ENCODE measurements around the gene APBA3. TPM values are rescaled to one million over a fixed set of nuclear protein-coding genes. Genes with fewer than 3 reads are reported as not detected.

The APBA3 gene
- total and polyA plus RNA-seq, 5 experiments from 2014 or later, result 25.0 to 80.4 (median 33.0) TPM

DNA sequence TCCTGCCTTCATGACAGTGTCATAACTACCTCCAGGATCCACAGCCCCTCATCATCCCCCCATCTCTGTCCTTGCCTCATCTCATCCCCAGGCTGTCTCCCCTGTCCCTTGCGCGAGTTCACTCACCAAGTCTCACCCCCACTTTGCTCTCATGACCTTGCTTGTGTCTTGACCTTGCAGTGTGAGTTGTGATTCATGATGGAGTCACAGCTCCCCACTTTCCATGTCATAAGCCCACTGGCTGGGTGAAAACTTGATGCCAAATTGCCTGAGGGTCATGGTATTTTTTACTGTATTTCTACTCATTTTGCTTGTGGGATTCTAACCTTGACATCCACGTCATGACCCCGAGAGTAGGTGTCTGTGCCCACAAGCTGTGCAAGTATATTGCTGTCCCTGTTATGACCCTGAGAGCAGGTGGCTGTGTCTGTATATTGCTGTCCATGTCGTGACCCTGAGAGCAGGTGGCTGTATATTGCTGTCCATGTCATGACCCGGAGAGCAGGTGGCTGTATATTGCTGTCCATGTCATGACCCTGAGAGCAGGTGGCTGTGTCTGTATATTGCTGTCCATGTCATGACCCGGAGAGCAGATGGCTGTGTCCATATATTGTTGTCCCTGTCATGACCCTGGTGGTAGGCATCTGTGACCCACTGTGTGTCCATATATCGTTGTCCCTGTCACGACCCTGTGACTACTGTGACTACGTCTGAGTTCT lies 23.8 kb downstream of the APBA3 start:
- no peaks in the 10 kb centered on the region for H3K9me3 Mint-ChIP-seq
- H3K4me3 Mint-ChIP-seq, result no peak overlapping the region
- H3K27me3 Mint-ChIP-seq, result no peaks in the 10 kb centered on the region
- DNase-seq, result no peak
- no peak for ATAC-seq
- H3K36me3 Mint-ChIP-seq, result peaks cover 0 to 15% (median 0%) of the 10 kb centered on the region in 3 donors
- POLR2A ChIA-PET, result interaction anchor here (0.6 to 2.7 kb wide), 3 partner anchors 20 to 50 kb away, joined by 3 to 21 read pairs (median 3); partner anchors contain the start of gene MRPL54
- H3K4me1 Mint-ChIP-seq, result peaks cover 5 to 22% (median 16%) of the 10 kb centered on the region in 4 donors
- peak overlapping the region in 6 of 10 donors; percentile 21 to 94 (median 76) for H3K27ac Mint-ChIP-seq

DNA sequence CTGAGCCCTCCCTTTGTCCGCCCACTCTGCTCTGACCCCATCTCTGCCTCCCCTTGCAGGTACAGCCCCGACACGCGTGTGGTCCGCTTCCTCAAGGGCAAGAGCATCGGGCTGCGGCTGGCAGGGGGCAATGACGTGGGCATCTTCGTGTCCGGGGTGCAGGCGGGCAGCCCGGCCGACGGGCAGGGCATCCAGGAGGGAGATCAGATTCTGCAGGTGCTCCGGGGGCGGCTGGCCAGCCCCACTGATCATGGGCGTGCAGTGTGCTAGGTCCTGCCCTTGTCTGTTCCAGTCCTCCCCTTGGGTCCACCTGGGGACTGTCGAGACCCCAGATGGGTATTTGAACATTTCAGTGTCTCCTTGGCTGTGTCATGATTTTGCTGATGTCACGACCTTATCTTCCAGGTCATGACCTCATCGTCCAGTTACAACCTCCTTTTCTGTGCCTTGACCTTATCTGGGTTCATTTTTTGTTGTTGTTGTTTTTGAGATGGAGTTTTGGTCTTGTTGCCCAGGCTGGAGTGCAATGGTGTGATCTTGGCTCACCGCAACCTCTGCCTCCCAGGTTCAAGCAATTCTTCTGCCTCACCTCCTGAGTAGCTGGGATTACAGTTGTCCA lies 25.3 kb downstream of the APBA3 start:
- Mint-ChIP-seq H3K9me3 (no peaks in the 10 kb centered on the region), H3K27me3 (no peaks in the 10 kb centered on the region), H3K36me3 (peaks cover 0 to 13% (median 0%) of the 10 kb centered on the region in 3 donors), H3K4me1 (peaks cover 8 to 21% (median 16%) of the 10 kb centered on the region in 4 donors), H3K4me3 (no peak overlapping the region), H3K27ac (peak overlapping the region in 1 of 10 donors; percentile 25)
- ATAC-seq, result no peak
- POLR2A ChIA-PET, result no interaction called here
- no peak for DNase-seq

DNA sequence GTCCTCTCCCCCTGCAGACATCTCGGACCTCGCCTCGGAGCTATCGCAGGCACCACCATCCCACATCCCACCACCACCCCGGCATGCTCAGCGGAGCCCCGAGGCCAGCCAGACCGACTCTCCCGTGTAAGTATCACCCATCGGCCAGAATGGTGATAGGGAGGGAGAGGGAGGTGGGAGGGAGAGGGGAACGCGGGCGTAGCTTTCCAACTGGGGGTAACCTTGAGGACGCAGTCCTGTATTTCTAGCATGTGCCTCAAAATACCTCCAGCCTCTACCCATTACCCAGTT lies 27.2 kb downstream of the APBA3 start:
- H3K27me3 Mint-ChIP-seq, result no peaks in the 10 kb centered on the region
- H3K4me3 Mint-ChIP-seq, result no peak overlapping the region
- POLR2A ChIA-PET, result interaction anchor here (1.0 kb wide), 1 partner anchor 28 kb away, joined by 3 read pairs; the partner anchor contains the start of genes APBA3 and MRPL54
- DNase-seq (no peak), ATAC-seq (no peak)
- peaks cover 8 to 15% (median 10%) of the 10 kb centered on the region in 4 donors for H3K4me1 Mint-ChIP-seq
- H3K36me3 Mint-ChIP-seq, result peaks cover 0 to 13% (median 0%) of the 10 kb centered on the region in 3 donors
- no peak overlapping the region for H3K27ac Mint-ChIP-seq
- H3K9me3 Mint-ChIP-seq, result no peaks in the 10 kb centered on the region

DNA sequence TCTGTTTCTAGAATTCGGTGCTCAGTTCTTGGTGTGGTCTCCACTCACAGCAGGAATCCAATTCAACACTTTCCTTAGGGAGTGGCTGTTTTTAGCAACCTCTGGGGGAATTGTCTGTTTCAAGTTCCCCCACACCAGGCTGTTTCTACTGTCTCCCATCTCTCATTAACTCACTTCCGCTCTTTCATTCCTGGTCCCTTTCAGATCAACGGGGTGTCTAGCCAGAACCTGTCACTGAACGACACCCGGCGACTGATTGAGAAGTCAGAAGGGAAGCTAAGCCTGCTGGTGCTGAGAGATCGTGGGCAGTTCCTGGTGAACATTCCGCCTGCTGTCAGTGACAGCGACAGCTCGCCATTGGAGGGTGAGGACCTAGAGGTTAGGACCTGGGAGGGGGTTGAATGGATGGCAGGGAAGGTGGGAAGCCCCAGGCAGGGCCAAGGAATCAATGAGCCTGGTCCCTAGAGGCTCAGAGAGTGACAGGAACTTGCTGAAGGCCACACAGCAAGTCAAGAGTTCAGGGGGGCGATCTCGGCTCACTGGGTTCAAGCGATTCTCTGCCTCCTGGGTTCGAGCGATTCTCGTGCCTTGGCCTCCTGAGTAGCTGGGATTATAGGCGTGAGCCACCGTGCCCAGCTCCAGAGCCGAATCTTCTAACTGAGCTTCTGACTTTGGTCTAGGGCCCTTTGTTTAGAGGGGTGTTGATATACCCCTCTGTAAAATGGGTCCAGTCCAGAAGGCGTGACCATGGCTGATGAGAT lies 27.8 kb downstream of the APBA3 start:
- ATAC-seq (no peak), DNase-seq (no peak)
- no peaks in the 10 kb centered on the region for H3K27me3 Mint-ChIP-seq
- H3K36me3 Mint-ChIP-seq, result peaks cover 0 to 13% (median 0%) of the 10 kb centered on the region in 3 donors
- peak overlapping the region in 3 of 10 donors; percentile 47 to 53 (median 49) for H3K27ac Mint-ChIP-seq
- H3K4me3 Mint-ChIP-seq, result no peak overlapping the region
- H3K4me1 Mint-ChIP-seq, result peaks cover 6 to 11% (median 7%) of the 10 kb centered on the region in 4 donors
- no peaks in the 10 kb centered on the region for H3K9me3 Mint-ChIP-seq
- POLR2A ChIA-PET, result interaction anchor here (1.0 kb wide), 1 partner anchor 28 kb away, joined by 3 read pairs; the partner anchor contains the start of genes APBA3 and MRPL54

DNA sequence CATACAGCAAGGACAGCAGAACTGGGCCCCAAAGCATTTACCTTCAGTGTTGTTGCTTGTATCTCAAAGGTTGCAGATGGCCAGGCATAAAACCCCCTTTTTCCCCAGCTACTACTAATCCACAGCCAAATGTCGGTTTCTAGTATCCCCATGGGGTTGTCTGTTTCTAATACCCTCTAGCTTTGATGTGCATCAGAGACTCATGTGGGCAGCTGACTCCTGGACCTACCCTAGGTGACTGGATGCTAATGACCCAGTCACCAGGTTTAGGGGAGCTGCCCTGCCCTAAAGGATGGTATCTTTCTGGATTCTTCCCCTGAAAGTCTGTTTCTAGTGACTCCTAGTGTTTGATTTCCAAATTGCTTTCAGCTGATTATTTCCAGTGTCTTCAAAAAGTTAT lies 29.4 kb downstream of the APBA3 start:
- DNase-seq (no peak), ATAC-seq (no peak)
- Mint-ChIP-seq H3K9me3 (no peaks in the 10 kb centered on the region), H3K36me3 (peaks cover 0 to 9% (median 0%) of the 10 kb centered on the region in 3 donors), H3K4me1 (peaks cover 0 to 4% (median under 1%) of the 10 kb centered on the region in 4 donors), H3K4me3 (no peak overlapping the region), H3K27me3 (no peaks in the 10 kb centered on the region), H3K27ac (peak overlapping the region in 1 of 10 donors; percentile 21)
- POLR2A ChIA-PET, result interaction anchor here (0.5 to 0.7 kb wide), 2 partner anchors 164 to 822 kb away, joined by 3 to 4 read pairs; no protein-coding TSS in a partner anchor

DNA sequence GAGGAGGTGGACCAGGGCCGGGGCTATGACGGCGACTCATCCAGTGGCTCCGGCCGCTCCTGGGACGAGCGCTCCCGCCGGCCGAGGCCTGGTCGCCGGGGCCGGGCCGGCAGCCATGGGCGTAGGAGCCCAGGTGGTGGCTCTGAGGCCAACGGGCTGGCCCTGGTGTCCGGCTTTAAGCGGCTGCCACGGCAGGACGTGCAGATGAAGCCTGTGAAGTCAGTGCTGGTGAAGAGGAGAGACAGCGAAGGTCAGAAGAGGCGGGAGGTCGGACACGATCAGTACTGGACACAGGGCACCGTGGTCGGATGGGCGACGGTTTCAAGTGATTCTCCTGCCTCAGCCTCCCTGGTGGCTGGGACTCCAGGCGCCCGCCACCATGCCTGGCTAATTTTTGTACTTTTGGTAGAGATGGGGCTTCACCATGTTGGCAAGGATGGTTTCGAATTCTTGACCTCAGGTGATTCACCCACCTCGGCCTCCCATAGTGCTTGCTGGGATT lies 31.0 kb downstream of the APBA3 start:
- DNase-seq (no peak), ATAC-seq (no peak)
- Mint-ChIP-seq H3K9me3 (no peaks in the 10 kb centered on the region), H3K27ac (peak overlapping the region in 1 of 10 donors; percentile 9), H3K4me1 (peaks cover 0 to 4% (median 0%) of the 10 kb centered on the region in 4 donors), H3K4me3 (no peak overlapping the region), H3K27me3 (no peaks in the 10 kb centered on the region), H3K36me3 (peaks cover 0 to under 1% (median 0%) of the 10 kb centered on the region in 3 donors)
- POLR2A ChIA-PET, result interaction anchor here (1.2 kb wide), 1 partner anchor 9 kb away, joined by 5 read pairs; no protein-coding TSS in a partner anchor

DNA sequence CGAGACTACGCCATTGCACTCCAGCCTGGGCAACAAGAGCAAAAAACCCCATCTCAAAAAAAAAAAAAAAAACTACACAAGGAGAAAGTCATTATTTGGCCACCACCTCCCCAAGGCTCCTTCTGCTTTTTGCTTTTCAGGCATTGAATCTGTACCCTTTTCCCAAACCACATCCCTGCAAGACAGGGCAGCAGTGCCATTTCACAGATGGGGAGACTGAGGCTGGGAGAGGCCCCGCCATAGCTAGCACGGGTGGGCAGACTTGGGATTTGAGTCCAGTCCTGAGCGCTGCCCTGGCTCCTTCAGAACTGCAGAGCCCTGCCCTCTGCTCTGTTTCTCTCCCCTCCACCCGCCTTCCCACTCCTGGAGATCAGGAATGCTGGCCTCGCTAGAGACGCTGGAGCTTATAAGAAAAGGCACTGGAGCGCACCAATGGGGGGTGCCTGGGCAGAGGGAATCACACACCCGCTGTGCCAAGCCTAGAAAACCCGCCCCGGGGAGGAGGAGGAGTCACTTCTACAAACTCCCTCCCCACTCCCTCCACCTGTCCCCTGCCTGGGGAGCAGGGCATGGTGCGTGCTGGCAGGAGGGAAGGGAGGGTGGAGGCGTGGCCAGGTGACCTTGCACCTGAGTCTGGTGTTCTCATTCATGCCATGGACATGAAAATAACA lies 35.7 kb downstream of the APBA3 start:
- DNase-seq (no peak), ATAC-seq (no peak)
- Mint-ChIP-seq H3K36me3 (no peaks in the 10 kb centered on the region), H3K27ac (no peak overlapping the region), H3K4me3 (no peak overlapping the region), H3K27me3 (peaks cover 0 to 3% (median 0%) of the 10 kb centered on the region in 5 donors), H3K4me1 (peaks cover 6 to 25% (median 11%) of the 10 kb centered on the region in 4 donors), H3K9me3 (no peaks in the 10 kb centered on the region)
- POLR2A ChIA-PET, result interaction anchor here (1.1 kb wide), 1 partner anchor 37 kb away, joined by 3 read pairs; no protein-coding TSS in a partner anchor

DNA sequence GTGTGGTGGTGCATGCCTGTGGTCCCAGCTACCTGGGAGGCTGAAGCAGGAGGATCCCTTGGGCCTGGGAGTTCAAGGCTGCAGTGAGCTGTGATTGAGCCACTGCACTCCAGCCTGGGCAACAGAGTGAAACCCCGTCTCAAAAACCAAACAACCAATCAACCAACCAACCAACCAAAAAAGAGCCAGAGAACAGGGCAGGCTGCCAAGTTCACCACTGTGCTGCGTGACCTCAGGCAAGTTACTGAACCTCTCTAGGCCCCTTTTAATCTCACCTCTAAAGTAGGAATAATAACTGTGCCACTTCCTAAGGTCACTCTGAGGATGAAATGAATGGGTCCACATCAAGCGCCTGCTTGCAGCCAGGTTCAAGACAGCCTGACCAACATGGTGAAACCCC lies 36.4 kb downstream of the APBA3 start:
- Mint-ChIP-seq H3K27ac (peak overlapping the region in 3 of 10 donors; percentile 3 to 33 (median 3)), H3K4me3 (no peak overlapping the region), H3K9me3 (no peaks in the 10 kb centered on the region), H3K36me3 (no peaks in the 10 kb centered on the region), H3K27me3 (peaks cover 0 to 3% (median 0%) of the 10 kb centered on the region in 5 donors), H3K4me1 (peaks cover 6 to 25% (median 12%) of the 10 kb centered on the region in 4 donors)
- DNase-seq, result no peak
- POLR2A ChIA-PET, result no interaction called here
- ATAC-seq, result no peak

DNA sequence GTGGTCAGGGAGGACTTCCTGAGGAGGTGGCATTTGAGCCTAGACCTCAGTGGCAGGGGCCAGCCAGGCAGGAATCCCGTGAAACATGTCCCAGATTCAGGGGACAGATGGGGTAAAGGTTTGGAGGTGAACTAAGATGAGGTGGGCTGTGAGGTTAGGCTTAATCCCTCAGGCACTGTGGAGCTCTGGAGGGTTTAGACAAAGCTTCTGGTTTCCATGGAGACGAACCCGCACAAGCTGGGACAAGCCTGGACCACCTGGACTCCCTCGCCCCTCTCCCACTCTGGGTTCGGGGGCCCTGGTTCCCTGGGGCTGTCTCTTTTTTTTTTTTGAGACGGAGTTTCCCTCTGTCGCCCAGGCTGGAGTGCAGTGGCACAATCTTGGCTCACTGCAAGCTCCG lies 37.6 kb downstream of the APBA3 start:
- Mint-ChIP-seq H3K27ac (peak overlapping the region in 1 of 10 donors; percentile 53), H3K4me3 (no peak overlapping the region), H3K27me3 (peaks cover 0 to 8% (median 2%) of the 10 kb centered on the region in 5 donors), H3K9me3 (no peaks in the 10 kb centered on the region), H3K4me1 (peaks cover 5 to 31% (median 15%) of the 10 kb centered on the region in 4 donors), H3K36me3 (no peaks in the 10 kb centered on the region)
- no peak for ATAC-seq
- POLR2A ChIA-PET, result interaction anchor here (0.9 kb wide), 1 partner anchor 39 kb away, joined by 4 read pairs; the partner anchor contains the start of gene MRPL54
- DNase-seq, result no peak

DNA sequence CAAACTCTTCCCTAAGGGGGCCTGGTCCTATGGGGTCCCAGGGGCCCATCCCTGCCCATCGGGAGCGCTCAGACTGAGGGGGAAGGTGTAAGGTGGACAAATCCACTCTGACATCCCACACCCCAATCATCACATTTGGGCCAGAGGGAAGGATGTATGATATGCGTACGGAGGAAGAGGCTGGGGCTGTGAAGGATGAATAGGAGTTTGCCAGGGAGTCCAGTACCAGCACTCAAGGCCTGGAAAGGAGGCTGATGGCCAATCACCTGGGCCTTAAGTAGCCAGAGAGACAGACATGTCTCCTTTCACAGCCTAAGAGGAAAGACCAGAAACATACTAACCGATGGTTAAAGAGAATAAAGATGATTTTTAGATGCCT lies 38.4 kb downstream of the APBA3 start:
- H3K4me3 Mint-ChIP-seq, result peak overlapping the region in 7 of 10 donors; percentile 8 to 49 (median 36)

DNA sequence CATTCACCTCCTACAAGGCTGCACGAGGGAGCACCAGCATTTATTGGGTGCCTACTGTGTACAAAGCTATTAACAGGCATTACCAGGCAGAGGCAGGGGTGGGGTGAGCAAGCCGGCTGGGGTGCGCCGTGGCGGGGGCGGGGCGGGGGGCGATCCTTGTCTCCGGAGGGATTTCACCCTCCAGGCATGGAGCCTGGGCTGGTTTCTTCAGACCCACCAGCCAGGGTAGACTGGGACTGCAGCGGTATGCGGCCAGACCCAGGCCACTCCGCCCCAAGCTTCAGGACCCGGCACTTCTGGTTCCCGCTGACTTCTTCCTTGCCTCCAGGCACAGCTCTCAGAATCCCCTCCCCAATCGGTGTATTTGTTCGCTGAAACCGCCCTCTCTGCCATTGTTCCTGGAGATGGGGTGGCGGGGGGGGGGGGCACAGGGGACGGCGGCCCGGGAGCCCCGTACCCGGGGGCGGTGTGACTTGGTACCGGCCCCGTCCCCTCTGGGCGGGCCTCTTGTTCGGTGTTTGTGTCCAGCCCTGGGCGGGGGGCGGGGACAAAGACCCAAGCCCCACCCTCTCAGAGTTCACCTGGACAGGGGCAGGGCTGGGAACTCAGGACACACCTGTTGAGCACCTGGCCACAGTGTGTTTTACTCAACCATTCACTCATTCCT lies 38.9 kb downstream of the APBA3 start:
- no peak for ATAC-seq

More for the DNA sequence above, 38.4 kb downstream of the APBA3 start:
- peaks cover 5 to 31% (median 15%) of the 10 kb centered on the region in 4 donors for H3K4me1 Mint-ChIP-seq
- ATAC-seq (no peak), DNase-seq (no peak)
- H3K9me3 Mint-ChIP-seq, result no peaks in the 10 kb centered on the region
- peaks cover 0 to 9% (median 2%) of the 10 kb centered on the region in 5 donors for H3K27me3 Mint-ChIP-seq
- peak overlapping the region in 2 of 10 donors; percentile 66 to 76 for H3K27ac Mint-ChIP-seq
- POLR2A ChIA-PET, result interaction anchor here (0.5 to 0.9 kb wide), 2 partner anchors 40 to 265 kb away, joined by 3 to 4 read pairs; partner anchors contain the start of gene MRPL54
- H3K36me3 Mint-ChIP-seq, result no peaks in the 10 kb centered on the region

More for the DNA sequence above, 38.9 kb downstream of the APBA3 start:
- no peaks in the 10 kb centered on the region for H3K9me3 Mint-ChIP-seq
- H3K27me3 Mint-ChIP-seq, result peaks cover 0 to 9% (median 2%) of the 10 kb centered on the region in 5 donors
- peaks cover 5 to 31% (median 15%) of the 10 kb centered on the region in 4 donors for H3K4me1 Mint-ChIP-seq
- peak overlapping the region in 2 of 10 donors; percentile 28 to 47 for H3K27ac Mint-ChIP-seq
- no peak for DNase-seq
- peak overlapping the region; percentile 75 to 90 (median 80) for H3K4me3 Mint-ChIP-seq
- POLR2A ChIA-PET, result interaction anchor here (0.5 to 3.3 kb wide), 4 partner anchors 8 to 265 kb away, joined by 3 to 19 read pairs (median 6); partner anchors contain the start of genes APBA3 and MRPL54
- H3K36me3 Mint-ChIP-seq, result no peaks in the 10 kb centered on the region

All from naive thymus-derived CD8-positive, alpha-beta T cell (primary cell).